Activated gamma-delta T cell treated with anti-CD3 and anti-CD28 coated beads, Interleukin-2, amount 50 U/mL, for 16 hours (primary cell): Measurements from ENCODE around the gene DMD.
"Not testable (repeated sequence)": the region's sequence is repeated elsewhere in the genome, so short reads cannot be mapped to it uniquely, and the experiment has no call there.

ENCODE experiments used
- DNase-seq: peaks from one replicate; pipeline ENCODE4 v3.0.0-alpha.2; 2020; ENCODE audit warnings: low read depth

The DMD gene

DNA sequence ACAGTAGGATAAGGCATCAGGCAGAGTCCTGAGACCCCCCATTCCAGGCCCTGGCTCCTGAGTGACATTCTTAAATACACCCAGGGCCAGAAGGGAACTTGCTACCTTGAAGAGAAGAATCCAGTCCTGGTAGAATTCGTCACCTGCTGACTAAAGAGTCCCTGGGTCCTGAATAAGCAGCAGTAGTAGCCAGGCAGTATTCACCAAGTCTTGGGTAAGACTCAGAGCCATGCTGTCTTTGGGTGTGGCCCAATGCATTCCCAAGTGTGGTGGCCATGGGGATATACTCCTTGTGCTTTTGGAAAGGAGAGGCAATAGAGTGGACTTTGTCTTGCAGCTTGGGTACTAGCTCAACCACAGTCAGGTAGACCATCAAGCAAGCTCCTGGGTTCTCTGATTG is 359.1 kb downstream of the DMD start:
- no peak for DNase-seq

DNA sequence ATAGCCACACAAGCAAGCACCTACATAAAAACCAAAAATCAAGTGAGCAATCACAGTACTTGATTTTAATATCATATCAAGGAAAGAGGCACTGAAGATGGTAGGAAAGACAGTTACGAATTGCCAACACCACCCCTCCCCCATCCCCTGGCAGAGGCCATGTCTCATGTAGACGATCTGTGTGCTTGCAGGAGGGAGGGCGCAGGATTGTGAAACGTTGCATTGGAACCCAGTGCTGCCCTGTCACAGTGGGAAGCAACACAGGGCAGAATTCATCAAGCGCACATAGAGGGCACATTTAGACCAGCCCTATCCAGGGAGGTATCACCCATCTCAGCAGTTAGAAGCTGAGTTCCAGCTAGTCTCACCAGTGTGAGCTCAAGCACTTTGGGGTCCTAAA is 359.8 kb downstream of the DMD start:
- DNase-seq: no peak

DNA sequence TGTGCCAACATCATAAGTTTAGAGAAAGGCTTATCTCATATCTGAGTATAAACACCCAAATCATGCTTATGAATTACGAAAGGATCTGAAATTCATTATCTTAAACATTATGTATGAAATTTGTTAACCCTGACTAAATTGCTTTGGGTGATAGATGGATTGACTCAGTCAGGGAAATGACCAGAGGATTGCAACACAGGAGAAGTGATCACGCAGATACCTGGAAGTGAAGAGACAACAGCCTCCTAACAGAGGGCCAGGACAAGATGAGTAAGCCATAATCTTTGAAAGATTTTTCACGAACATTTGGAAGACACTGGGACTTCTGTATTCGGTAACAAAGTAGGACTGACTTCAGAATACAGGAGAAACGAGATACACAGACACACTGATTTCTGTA is 363.4 kb downstream of the DMD start:
- no peak for DNase-seq

DNA sequence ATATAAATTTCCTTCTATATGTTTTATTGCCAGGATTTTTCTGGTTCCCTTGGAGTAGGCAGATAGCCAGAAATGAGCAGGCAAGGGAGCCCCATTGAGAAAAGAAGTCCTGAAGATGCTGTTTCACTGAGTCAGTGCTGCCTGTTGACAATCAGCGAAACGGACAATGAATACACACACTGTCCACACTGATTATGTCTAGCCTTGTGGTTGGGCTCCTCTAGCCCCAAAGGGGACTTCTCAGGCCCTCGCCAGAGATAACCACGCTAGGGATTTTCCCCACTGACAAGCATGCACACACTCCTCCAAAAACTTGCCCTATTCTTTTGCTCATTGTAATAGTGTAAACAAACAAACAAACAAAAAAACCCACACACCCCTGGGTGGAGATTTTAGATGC is 369.3 kb downstream of the DMD start:
- DNase-seq: no peak

DNA sequence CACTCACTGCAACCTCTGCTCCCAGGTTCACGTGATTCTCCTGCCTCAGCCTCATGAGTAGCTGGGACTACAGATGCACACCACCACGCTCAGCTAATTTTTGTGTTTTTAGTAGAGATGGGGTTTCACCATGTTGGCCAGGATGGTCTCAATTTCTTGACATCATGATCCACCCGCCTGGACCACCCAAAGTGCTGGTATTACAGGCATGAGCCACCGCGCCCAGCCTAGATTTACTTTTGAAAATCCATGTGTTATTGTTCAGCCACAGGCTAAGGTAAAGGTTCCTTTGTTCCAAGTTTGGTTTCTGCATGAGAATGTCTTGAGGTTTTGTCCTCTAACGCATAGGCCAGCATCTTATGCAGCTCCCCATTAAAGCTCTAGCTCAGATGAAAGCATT is 371.6 kb downstream of the DMD start:
- no peak for DNase-seq

DNA sequence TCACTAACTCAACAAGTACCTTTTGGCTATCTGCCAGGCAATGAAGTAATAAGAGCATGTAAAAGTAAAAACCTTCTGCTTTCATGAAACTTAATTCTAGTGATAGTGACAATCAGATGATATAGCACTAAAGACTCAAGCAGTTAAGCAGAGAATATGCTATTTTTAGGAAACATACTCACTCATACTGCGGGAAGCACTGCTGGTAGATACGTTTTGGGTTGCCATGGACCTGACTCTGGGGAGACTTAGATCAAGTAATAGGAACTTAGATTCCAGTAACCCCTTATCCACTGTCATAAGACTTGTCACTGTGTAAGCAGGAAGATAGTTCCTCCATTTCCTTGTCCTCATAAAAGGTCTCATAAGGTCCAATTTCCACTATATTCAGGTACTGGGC is 386.3 kb downstream of the DMD start:
- no peak for DNase-seq

DNA sequence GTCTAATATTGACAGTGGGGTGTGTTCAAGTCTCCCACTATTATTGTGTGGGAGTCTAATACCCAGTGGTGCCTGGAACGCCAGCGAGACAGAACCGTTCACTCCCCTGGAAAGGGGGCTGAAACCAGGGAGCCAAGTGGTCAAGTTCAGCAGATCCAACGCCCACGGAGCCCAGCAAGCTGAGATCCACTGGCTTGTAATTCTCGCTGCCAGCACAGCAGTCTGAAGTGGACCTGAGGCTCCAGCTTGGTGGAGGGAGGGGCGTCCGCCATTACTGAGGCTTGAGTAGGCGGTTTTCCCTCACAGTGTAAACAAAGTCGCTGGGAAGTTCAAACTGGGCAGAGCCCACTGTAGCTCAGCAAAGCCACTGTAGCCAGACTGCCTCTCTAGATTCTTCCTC is 407.3 kb downstream of the DMD start:
- no peak for DNase-seq

DNA sequence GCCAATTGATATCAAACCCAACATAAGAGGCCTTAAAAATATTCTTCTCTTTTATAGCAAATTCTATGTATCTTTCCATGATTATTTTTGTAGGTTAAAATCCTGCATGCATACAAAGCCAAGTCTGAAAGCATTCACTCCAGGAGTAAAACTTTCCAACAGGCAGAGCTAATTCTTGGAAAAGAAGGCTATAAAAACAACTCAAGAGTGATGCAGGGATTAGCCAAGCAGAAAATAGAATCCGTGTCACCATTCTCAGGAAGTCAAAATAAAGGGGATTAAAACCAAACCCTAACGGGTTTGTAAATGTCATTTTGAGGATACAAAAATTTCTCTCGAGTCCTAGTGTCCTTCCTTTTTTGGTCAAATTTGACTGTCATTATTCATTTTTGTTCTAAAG is 412.4 kb downstream of the DMD start:
- DNase-seq: no peak

DNA sequence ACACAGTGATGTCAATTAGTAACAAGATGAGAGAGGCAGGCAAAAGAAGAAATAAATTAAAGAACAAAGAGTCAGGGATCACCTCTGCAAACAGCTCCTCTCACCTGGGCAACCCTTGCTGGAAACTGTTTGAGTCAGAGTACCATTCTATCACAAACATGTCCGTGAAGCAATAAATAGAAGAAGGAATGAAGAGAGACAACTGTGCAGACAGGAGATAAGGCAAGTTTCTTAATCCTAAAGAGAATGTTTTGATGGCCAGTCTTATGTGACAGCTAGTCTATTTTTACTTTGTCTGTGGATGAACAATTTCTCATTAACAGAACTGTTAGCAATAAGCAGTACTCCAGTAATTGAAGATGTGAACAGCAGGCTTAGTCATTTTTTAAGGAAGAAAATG is 422.4 kb downstream of the DMD start:
- DNase-seq: no peak

DNA sequence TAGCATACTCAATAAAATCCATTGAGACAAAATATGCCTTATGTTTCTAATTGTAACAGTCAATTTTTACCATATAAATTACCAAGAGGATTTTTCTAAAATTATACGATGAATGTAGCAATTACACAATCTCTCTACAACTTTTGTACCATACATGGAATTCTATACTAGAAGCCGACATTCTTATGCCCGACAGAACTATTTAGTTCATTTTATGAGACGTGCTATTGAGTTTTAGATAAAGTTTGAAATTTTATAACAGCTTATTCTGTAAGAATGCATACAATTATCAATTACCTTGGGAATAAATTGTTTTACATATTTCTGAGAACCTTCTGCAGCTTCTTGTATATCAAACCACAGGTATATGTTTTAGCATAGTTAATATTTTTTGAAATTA is 431.2 kb downstream of the DMD start:
- DNase-seq: no peak

DNA sequence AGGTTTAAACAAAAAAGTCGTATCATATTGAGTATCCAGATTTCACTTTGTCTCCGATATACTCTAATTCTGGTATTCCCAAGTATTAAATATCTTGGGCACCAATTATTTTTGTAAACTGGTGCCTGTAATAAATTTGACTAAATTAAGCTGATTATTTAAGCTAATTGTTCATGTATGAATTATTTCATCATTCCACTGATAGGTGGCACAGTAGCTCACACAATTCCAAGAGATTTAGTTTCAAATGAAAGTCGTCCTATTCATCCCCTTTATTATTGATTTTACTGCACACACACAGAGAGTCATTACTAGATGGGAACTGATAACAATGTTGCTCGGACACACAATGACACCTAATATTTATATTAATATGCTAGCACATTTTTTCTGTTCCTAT is 432.4 kb downstream of the DMD start:
- DNase-seq: no peak

DNA sequence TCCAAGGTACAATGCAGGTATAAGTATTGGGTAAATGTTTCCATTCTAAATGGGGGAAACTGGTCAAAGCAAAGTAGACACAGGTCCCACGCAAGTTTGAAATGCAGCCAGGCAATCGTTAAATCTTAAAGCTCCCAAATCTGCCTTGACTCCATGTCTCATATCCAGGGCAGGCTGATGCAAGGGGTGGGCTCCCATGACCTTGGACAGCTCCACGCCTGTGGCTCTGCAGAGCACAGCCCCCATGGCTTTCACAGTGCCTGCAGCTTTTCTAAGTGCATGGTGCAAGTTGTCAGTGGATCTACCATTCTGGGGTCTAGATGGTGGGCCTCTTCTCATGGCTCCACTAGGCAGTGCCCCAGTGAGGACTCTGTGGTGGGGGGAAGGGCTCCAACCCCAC is 436.4 kb downstream of the DMD start:
- DNase-seq: no peak

DNA sequence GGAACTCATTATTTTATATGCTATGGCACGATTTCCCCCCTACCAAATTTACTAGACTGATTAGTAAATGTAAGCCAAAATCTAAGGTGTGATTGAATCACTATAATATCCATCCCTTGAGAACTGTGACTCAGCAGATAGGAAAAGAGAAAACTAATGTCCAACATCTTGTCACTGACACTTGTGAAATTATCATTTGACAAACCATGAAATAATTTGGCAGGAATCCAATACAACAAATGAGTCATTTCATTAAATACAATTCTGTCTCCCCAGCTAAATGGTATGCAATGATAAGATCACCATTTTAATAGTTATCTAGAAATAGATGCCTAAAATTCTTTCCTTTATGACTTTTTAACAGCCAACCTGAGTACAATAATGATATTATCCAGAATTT is 462.3 kb downstream of the DMD start:
- DNase-seq: no peak

DNA sequence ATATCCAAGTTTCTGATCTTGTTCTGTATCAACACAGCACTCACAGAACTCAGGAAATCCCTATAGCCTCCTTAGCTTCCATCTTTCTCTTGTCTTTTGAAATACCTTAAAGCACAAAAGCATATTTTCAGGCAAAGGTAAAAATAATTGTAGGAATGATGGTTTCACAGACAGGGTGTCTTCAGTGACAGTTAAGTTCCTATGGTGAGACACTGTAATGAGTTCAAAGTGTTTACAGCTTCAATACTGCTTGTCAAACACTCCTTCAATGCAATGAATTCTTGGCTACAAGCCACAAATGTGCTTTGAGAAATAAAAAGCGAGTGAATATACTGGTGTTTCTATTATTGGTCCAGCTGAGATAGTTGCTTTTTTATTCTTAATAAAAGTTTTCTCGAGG is 466.0 kb downstream of the DMD start:
- no peak for DNase-seq

DNA sequence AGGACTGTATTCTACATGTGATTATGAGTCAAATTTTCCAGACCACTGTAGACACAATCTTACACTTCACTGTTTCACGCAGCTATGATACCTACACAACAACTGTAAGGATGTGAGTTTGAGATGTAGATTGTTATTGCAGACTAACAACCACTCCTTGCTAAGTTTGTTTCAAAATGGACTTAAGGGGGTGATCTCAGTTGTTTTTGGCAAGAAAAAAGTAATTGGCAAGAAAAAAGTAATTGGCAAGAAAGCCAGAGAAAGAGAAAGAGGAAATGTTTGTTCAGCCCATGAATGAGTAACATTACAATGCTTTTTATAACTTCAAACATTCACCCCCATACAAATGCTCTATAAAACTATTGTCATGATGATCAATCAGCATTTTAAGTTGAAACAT is 466.4 kb downstream of the DMD start:
- DNase-seq: no peak

DNA sequence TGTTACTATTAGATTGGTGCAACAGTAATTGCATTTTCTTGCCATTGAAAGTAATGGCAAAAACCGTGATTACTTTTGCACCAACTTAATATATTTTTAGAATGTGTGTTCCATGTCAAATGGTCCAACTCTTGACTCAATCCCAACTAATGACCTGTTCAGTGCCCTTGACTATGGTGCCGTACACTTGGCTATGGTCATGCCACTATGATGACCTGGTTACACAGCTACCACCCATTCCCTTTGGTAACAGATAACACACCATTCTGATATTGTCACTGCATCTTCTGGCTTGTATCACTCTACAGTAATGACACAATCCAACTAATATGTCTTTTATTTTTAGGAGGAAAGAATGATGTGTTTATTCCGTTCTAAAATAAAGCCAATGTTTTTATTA is 469.4 kb downstream of the DMD start:
- no peak for DNase-seq

DNA sequence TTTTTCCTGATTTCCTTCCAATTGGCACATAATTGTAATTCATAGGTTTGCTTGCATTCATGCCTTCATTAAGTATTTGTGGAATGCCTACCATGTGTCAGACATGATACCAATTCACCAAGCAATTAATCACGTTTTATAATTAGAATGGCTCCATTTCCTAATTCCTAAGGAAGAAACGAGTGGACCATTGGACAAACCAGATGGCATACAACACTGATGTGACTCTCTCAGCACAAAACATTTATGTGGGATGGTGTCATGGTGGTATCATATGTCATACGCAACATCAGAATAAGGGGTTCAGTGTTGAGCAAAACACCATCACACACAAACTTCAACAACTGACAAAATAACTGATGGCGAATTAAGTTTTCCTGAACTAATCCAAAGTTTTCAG is 502.8 kb downstream of the DMD start:
- DNase-seq: no peak

DNA sequence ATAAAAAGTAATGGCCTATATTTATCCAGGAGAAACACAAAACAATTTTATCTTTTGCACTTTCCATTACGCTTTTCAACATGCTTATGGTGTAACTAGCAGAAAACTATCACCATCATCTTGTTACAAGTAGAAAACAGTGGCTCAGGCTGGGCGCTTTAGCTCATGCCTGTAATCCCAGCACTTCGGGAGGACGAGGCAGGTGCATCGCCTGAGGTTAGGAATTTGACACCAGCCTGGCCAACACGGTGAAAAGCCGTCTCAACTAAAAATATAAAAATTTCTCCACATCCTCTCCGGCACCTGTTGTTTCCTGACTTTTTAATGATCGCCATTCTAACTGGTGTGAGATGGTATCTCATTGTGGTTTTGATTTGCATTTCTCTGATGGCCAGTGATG is 506.0 kb downstream of the DMD start:
- DNase-seq: not testable (repeated sequence)

DNA sequence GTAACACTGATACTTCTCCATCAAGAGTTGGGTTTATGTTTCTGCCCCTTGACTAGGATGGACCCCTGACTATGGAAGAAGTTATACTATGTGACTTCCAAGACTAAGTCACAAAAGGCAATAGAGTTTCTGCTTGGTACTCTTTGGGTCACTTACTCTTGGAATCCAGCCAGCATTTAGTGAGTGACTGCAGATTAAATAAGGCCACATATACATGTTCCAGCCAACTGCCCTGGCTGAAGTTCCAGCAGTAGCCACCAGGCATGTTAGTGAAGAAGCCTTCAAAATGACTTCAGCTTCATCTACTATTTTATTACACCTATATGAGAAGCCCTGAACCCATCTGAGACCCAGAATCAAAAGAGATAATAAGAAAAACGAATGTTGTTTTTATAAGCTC is 524.0 kb downstream of the DMD start:
- no peak for DNase-seq

DNA sequence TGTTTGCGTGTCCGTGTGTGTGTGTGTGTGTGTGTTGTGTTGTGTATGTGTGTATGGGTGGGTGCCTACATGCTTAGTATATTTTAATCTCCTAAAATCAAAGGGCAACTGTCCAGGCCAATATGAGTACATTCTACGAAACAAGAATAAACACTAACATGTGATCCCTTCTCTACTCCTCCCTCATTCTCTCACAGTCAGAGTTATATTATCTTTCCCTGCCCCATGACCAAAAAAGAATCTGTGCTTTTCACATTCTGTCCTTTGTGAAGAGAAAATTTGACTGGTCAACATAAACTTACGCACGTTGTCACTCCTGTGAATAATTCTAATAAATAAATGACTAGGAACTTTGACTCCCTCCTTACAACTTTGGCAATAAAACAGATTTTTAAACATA is 532.9 kb downstream of the DMD start:
- DNase-seq: no peak

DNA sequence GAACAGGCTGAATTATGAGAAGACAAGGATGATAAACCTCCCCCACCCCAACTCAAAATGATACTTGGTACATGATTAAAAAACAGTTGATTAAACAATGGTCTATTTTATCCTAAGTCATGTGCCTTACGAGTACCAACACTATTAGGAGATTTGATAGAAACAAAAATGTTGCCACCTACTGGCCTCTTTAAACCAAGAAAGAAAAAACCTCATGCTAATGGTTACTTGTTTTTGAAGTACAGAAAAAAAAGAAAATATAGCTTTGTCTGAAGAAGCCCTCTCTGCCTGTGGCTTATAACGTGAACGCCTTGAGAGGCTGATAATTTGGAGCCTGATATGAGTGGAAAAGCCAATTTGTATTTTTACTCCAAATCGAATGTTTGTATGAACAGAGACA is 538.2 kb downstream of the DMD start:
- no peak for DNase-seq

DNA sequence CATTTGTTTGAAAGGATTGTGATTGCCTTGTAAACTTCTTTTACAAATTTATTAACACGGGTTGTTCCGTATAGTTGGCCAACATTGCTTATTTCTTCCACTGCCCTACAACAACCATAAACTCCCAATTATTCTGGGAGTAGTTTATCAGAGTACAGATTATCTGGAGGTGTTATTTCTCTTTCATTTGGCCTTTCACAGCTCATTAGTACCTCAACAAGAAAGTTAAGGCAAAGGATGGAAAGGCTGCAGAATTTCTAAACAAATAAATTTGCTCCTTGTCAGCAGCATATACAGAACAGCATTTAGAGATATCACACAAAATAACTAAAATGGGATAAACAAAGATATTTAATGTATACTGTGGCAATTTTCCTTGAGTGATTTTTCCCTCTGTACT is 548.8 kb downstream of the DMD start:
- DNase-seq: no peak

DNA sequence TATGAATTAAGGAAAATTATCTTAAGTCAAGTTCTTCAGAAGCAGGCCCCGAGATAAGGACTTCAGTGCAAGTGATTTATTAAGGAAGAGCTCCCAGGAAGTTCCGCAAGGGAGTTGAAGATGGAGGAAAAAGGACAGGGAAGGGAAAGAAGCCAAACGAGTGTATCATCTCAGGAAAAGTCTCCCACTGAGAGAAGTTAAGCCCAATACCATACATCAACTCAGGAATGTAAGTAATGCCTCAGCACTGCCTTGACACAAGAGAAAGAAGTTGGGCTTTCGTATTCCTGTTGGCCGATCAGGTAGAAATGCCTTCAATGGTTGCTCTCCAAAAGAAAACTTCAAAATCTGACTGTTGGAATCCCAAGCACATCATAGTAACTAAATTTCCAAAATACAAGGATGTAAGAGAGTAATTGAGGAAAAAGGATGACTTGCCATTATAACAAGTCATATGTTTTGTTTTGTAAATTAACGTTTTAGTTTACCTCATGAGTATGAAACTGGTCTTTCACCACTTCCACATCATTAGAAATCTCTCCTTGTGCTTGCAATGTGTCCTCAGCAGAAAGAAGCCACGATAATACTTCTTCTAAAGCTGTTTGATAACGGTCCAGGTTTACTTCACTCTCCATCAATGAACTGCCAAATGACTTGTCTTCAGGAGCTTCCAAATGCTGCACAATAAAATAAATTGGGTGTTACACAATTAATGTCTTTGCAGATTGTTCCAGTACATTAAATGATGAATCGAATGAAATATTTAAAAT is 566.7 kb downstream of the DMD start:
- no peak for DNase-seq

DNA sequence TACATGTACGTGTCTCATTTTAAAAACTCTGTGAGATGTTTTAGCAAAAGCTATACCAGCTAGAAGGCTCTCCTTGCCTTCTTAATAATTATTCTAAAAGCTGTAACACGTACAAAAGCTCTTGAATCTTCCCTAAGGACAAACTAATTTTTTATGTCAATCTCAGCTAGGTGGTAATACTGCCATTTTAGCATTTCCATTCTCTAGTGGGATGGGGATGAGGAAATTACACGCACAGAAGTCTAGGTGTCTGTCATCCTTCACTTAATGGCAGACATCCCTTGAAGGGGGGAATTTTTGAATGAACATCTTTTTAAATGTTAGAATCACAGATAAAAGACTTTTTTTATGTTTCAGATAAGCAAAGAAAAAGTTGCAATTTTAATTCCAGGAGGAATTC is 569.1 kb downstream of the DMD start:
- no peak for DNase-seq

DNA sequence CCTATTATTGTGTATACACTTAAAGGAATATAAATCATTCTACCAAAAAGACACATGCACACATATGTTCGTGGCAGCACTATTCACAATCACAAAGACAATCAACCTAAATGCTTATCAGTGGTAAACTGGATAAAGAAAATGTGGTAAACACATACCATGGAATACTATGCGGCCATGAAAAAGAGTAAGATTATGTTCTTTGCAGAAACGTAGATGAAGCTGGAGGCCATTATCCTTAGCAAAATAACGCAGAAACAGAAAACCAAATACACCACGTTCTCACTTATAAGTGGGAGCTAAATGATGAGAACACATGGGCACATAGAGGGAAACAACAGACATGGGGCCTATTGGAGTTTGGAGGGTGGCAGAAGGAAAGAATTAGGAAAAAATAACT is 593.2 kb downstream of the DMD start:
- DNase-seq: no peak
